DND-41 (cell line): Measurements from ENCODE around the gene LGI4.

Experiments
- ATAC-seq: fragments of 200-7000 bp; cut with Tn5 transposase; 3 replicates; pipeline ENCODE4 v1.9.1; 2021; ENCODE audit warnings: low read depth; ENCODE audit not compliant: insufficient read depth
- DNase-seq: peaks from one replicate; pipeline ENCODE4 v3.0.0-alpha.2; 2020
- H2AFZ ChIP-seq: 2 replicates; pipeline ENCODE4 v1.6.0; 2012; ENCODE audit warnings: low read depth, low read length
- H3K27ac ChIP-seq: 2 replicates; pipeline ENCODE4 v1.5.1; 2012; ENCODE audit warnings: low read length, inconsistent platforms
- H3K27me3 ChIP-seq: fragments of 200-600 bp; sonication (generic); 2 replicates; pipeline ENCODE4 v1.6.0; 2012; ENCODE audit warnings: low read length, mild to moderate bottlenecking, inconsistent platforms; ENCODE audit not compliant: insufficient read depth, poor library complexity
- H3K36me3 ChIP-seq: 2 replicates; pipeline ENCODE4 v1.5.1; 2012; ENCODE audit warnings: low read length, inconsistent platforms; ENCODE audit not compliant: insufficient read depth
- H3K4me1 ChIP-seq: 2 replicates; pipeline ENCODE4 v1.5.1; 2012; ENCODE audit warnings: mild to moderate bottlenecking, low read length; ENCODE audit not compliant: insufficient read depth
- H3K4me2 ChIP-seq: 2 replicates; pipeline ENCODE4 v1.6.0; 2012; ENCODE audit warnings: mild to moderate bottlenecking, moderate library complexity, low read length, inconsistent platforms; ENCODE audit not compliant: insufficient read depth
- H3K4me3 ChIP-seq, 2 experiments: fragments of 200-600 bp in 1 of 2; shearing (Covaris generic) in 1 of 2; 2 replicates each; pipeline ENCODE4 v1.5.1; 2012 to 2016; ENCODE audit warnings: inconsistent platforms in 2 of 2, low read length in 2 of 2, mild to moderate bottlenecking in 2 of 2, low read depth in 1 of 2, moderate library complexity in 1 of 2
- H3K79me2 ChIP-seq: 2 replicates; pipeline ENCODE4 v1.6.0; 2012; ENCODE audit warnings: low read length, inconsistent platforms; ENCODE audit not compliant: insufficient read depth
- H3K9ac ChIP-seq: 2 replicates; pipeline ENCODE4 v1.6.0; 2012; ENCODE audit warnings: low read depth, mild to moderate bottlenecking, inconsistent platforms, low read length, moderate library complexity
- H3K9me3 ChIP-seq: 2 replicates; pipeline ENCODE4 v1.5.1; 2012; ENCODE audit warnings: low read length, moderate library complexity, mild to moderate bottlenecking, inconsistent platforms; ENCODE audit not compliant: insufficient read depth, severe bottlenecking
- H4K20me1 ChIP-seq: 2 replicates; pipeline ENCODE4 v1.6.0; 2012; ENCODE audit warnings: low read length; ENCODE audit not compliant: insufficient read depth
- EZH2 ChIP-seq: IDR thresholded peaks from 3 replicates; pipeline ENCODE4 v1.6.1; 2012; ENCODE audit warnings: borderline replicate concordance, low read depth, mild to moderate bottlenecking, moderate library complexity, low read length, inconsistent platforms; ENCODE audit not compliant: severe bottlenecking
- TF ChIP-seq, protein P1 (sequence below): IDR thresholded peaks from 2 replicates; pipeline ENCODE4 v1.5.1; 2012; ENCODE audit warnings: borderline replicate concordance, low read length, moderate library complexity, mild to moderate bottlenecking; ENCODE audit not compliant: poor library complexity, severe bottlenecking; ENCODE audit errors: extremely low read depth

The LGI4 gene

DNA sequence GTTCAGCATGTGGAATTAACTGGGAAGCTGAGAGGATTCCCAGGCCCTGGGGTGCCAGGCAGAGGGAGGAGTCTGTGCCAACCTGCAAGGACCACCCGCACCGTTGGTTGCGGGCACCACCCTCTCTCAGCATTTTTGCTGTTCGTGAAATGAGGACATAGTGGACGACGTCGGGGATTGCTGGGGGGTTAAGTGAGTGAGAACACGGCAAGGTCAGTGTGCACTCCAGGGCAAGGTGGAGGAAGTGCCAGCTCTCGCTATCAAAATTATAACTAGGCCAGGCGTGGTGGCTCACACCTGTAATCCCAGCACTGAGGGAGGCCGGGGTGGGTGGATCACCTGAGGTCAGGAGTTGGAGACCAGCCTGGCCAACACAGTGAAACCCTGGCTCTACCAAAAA is 17.1 kb downstream of the LGI4 start:
- Histone ChIP-seq H4K20me1 (0 out of 2 replicates have a peak, but pooled peaks cover 4% of the 10 kb centered on the region), H3K36me3 (no peaks in the 10 kb centered on the region), H3K9ac (no peak overlapping the region), H3K4me2 (no peak overlapping the region), H3K27ac (no peak overlapping the region), H3K79me2 (no peaks in the 10 kb centered on the region), H3K4me1 (no peaks in the 10 kb centered on the region), H2AFZ (no peak overlapping the region), H3K4me3 (no peak overlapping the region), H3K9me3 (no peaks in the 10 kb centered on the region), H3K27me3 (no peaks in the 10 kb centered on the region)
- ATAC-seq = no peak
- DNase-seq = no peak
- TF ChIP-seq EZH2 = no peak
- TF ChIP-seq, protein P1, sequence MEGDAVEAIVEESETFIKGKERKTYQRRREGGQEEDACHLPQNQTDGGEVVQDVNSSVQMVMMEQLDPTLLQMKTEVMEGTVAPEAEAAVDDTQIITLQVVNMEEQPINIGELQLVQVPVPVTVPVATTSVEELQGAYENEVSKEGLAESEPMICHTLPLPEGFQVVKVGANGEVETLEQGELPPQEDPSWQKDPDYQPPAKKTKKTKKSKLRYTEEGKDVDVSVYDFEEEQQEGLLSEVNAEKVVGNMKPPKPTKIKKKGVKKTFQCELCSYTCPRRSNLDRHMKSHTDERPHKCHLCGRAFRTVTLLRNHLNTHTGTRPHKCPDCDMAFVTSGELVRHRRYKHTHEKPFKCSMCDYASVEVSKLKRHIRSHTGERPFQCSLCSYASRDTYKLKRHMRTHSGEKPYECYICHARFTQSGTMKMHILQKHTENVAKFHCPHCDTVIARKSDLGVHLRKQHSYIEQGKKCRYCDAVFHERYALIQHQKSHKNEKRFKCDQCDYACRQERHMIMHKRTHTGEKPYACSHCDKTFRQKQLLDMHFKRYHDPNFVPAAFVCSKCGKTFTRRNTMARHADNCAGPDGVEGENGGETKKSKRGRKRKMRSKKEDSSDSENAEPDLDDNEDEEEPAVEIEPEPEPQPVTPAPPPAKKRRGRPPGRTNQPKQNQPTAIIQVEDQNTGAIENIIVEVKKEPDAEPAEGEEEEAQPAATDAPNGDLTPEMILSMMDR = no peak

DNA sequence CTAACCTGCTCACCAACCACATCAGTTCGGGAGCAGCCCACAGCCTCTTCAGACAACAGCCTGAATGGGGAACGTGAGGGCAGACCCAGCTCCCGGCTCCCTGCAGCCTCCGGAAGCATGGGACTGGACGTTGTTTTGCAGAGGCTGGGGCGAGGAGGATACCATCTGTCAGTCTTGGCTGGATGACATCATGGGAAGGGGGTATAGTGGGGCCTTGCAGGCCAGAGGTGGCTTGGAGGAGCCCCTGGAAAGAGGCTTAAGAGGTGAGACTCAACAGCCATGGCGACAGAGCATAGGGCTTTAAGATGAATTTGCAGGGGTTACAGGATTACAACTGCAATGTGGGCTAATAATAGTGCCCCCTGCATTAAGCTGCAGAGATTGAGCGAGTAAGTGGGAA is 17.7 kb downstream of the LGI4 start:
- Histone ChIP-seq H3K4me1 (no peaks in the 10 kb centered on the region), H3K27me3 (no peaks in the 10 kb centered on the region), H2AFZ (no peak overlapping the region), H4K20me1 (0 out of 2 replicates have a peak, but pooled peaks cover 4% of the 10 kb centered on the region), H3K9ac (no peak overlapping the region), H3K9me3 (no peaks in the 10 kb centered on the region), H3K4me2 (no peak overlapping the region), H3K79me2 (no peaks in the 10 kb centered on the region), H3K4me3 (no peak overlapping the region), H3K27ac (no peak overlapping the region), H3K36me3 (no peaks in the 10 kb centered on the region)
- ATAC-seq (no peak), DNase-seq (no peak)
- no peak for TF ChIP-seq EZH2

DNA sequence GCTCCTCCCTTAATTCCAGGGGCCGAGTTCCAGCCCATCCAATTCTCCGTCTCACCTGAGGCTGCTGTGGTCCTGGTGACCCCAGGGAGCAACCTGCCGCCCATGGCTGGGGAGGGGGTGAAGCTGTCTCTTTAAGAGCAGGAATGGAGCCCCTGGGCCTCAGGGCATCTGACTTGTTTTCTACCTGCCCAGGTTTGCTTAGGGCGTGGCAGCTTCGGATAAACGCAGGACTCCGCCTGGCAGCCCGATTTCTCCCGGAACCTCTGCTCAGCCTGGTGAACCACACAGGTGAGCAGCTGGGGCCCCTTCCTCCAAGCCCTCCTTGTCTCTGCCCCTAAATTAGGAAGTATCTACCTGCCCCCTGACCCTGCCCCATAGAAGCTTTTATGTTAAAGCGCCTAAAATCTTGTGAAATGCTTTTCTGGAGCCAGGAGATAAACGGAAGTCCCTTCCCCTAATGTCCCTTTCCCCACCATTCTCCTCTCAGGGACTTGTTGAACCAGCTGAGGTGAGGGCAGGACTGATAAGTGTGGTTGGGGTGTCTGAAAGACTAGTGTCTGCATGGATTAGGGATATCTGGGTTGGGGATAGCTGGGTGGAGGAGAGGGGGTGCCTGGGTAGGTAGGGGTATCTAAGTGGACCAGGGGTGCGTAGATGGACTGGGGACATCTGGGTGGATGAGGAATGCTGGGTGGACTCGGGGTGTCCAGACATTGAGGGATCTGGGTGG is 18.6 kb downstream of the LGI4 start:
- DNase-seq (no peak), ATAC-seq (no peak)
- Histone ChIP-seq H3K9me3 (no peaks in the 10 kb centered on the region), H3K4me2 (no peak overlapping the region), H3K27ac (no peak overlapping the region), H3K4me3 (no peak overlapping the region), H3K4me1 (no peaks in the 10 kb centered on the region), H3K9ac (no peak overlapping the region), H3K79me2 (no peaks in the 10 kb centered on the region), H2AFZ (no peak overlapping the region), H4K20me1 (0 out of 2 replicates have a peak, but pooled peaks cover 4% of the 10 kb centered on the region), H3K27me3 (no peaks in the 10 kb centered on the region), H3K36me3 (no peaks in the 10 kb centered on the region)
- no peak for TF ChIP-seq EZH2
- TF ChIP-seq, protein P1 = no peak

DNA sequence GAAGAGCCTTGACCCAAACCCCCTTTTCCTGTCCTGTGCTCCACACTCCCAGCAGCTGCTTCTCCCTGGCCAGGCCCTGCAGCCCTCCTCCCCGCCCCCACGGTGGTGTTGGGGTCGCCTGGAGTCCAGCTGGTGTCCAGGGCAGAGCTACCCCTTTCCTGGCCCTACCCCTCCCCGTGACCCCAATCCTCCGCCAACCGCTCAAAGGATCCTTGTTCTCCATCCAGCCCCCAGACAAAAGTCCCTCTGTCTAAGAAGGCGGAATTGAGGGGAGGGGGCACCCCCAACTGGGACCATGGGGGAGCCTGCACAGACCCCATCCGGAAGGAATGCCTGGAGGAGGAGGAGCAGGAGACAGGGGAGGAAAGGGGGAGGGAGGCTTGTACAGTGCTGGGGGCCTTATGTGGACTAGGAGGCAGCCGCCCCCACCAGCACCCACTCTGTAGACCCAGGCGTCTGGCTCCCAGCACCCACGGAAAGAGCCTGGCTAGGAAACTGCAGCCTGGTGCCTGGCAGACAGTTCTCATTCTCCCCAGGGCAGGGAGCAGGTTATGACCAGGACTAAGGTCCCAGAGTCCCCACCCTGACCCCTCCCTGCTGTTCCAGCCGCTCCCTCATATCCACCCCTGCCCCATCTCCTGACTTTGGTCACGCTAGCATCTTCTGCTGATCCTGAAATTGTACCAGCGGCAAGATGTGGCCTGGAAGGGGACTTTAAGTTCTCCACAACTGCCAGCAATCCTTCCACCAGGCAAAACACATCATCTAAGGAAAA is 19.5 kb downstream of the LGI4 start, which contains the start of gene FXYD3:
Gene FXYD3, plus strand, starts transcription at position 647 of the 775 bp plus-strand sequence. CDS start 3,554 bp downstream, outside the sequence.
- TF ChIP-seq EZH2 = no peak
- TF ChIP-seq, protein P1 = no peak
- no peaks in the 10 kb centered on the region for H3K27me3 ChIP-seq
- H3K9ac ChIP-seq = no peak within 1 kb of the TSS
- no peaks in the 10 kb centered on the region for H3K9me3 ChIP-seq
- no peak within 1 kb of the TSS for H3K4me3 ChIP-seq
- no peak within 1 kb of the TSS for H2AFZ ChIP-seq
- H3K4me1 ChIP-seq = no peaks in the 10 kb centered on the region
- H4K20me1 ChIP-seq = 0 out of 2 replicates have a peak, but pooled peaks cover 4% of the 10 kb centered on the region
- no peaks in the 10 kb centered on the region for H3K79me2 ChIP-seq
- no peaks in the 10 kb centered on the region for H3K36me3 ChIP-seq
- H3K4me2 ChIP-seq = no peak within 1 kb of the TSS
- no peak for DNase-seq
- H3K27ac ChIP-seq = no peak within 1 kb of the TSS
- ATAC-seq = no peak
